GM18951 (cell line): ENCODE data around the gene H2AZ2.
A peak's percentile ranks its signal among the peaks of the same experiment; 100 is the strongest.
"Not testable (repeated sequence)": the region's sequence is repeated elsewhere in the genome, so short reads cannot be mapped to it uniquely, and the experiment has no call there.

Source experiments
- POLR2A ChIP-seq: IDR thresholded peaks from 4 replicates; pipeline ENCODE4 v1.6.1; 2011; ENCODE audit warnings: mild to moderate bottlenecking; ENCODE audit not compliant: insufficient read length, insufficient read depth; ENCODE audit errors: extremely low read depth
- in situ Hi-C: fragments of 300-500 bp; cut with MboI; formaldehyde crosslinking; loops from one replicate; pipeline ENCODE4 v1.12.0; 2022; ENCODE audit warnings: low sequenced_read_pairs, mixed read lengths, inconsistent platforms; ENCODE audit not compliant: unreplicated experiment

Gene H2AZ2

GRCh38 chr7:44823255-44823781 is 24.6 kb downstream of the H2AZ2 start:
- TF ChIP-seq POLR2A, result no peak
- in situ Hi-C loops, result no loop called here

GRCh38 chr7:44819292-44819691 is 28.6 kb downstream of the H2AZ2 start:
- no peak for TF ChIP-seq POLR2A
- in situ Hi-C loops, result no loop called here

GRCh38 chr7:44814919-44815318 is 33.0 kb downstream of the H2AZ2 start:
- in situ Hi-C loops, result no loop called here
- no peak for TF ChIP-seq POLR2A

- in situ Hi-C loops, result no loop called here
- TF ChIP-seq POLR2A, result no peak
Measured at GRCh38 chr7:44811571-44811970, 36.3 kb downstream of the H2AZ2 start.

GRCh38 chr7:44811093-44811492 is 36.8 kb downstream of the H2AZ2 start:
- no peak for TF ChIP-seq POLR2A
- in situ Hi-C loops, result no loop called here

GRCh38 chr7:44808914-44809393 is 38.9 kb downstream of the H2AZ2 start:
- no peak for TF ChIP-seq POLR2A
- in situ Hi-C loops, result no loop called here

GRCh38 chr7:44805950-44806349 is 41.9 kb downstream of the H2AZ2 start:
- in situ Hi-C loops, result no loop called here
- no peak for TF ChIP-seq POLR2A

- TF ChIP-seq POLR2A, result peak; percentile 9
- in situ Hi-C loops, result not testable (repeated sequence)
Measured at GRCh38 chr7:44803828-44804519, 43.9 kb downstream of the H2AZ2 start.

GRCh38 chr7:44802418-44803025 is 45.4 kb downstream of the H2AZ2 start:
- peak; percentile 41 for TF ChIP-seq POLR2A
- in situ Hi-C loops, result no loop called here

GRCh38 chr7:44801890-44802289 is 46.0 kb downstream of the H2AZ2 start:
- TF ChIP-seq POLR2A, result peak; percentile 13
- in situ Hi-C loops, result no loop called here

GRCh38 chr7:44799939-44800338 is 47.9 kb downstream of the H2AZ2 start:
- in situ Hi-C loops, result no loop called here

GRCh38 chr7:44798649-44799305 is 49.1 kb downstream of the H2AZ2 start:
- in situ Hi-C loops, result no loop called here

More at GRCh38 chr7:44799939-44800338, 47.9 kb downstream of the H2AZ2 start:
- no peak for TF ChIP-seq POLR2A

More at GRCh38 chr7:44798649-44799305, 49.1 kb downstream of the H2AZ2 start:
- TF ChIP-seq POLR2A, result no peak
